Hematopoietic multipotent progenitor cell treated with erythropoietin and hydrocortisone succinate and interleukin-3 and kit ligand, for 17 days (in vitro differentiated cells): ENCODE data around the gene MEF2C.
A peak's percentile ranks its signal among the peaks of the same experiment; 100 is the strongest.
"Not testable (repeated sequence)": the region's sequence is repeated elsewhere in the genome, so short reads cannot be mapped to it uniquely, and the experiment has no call there.

ENCODE experiments used
- DNase-seq: peaks from one replicate; pipeline ENCODE4 v3.0.0-alpha.2; 2015; ENCODE audit warnings: low spot score

MEF2C gene

DNA sequence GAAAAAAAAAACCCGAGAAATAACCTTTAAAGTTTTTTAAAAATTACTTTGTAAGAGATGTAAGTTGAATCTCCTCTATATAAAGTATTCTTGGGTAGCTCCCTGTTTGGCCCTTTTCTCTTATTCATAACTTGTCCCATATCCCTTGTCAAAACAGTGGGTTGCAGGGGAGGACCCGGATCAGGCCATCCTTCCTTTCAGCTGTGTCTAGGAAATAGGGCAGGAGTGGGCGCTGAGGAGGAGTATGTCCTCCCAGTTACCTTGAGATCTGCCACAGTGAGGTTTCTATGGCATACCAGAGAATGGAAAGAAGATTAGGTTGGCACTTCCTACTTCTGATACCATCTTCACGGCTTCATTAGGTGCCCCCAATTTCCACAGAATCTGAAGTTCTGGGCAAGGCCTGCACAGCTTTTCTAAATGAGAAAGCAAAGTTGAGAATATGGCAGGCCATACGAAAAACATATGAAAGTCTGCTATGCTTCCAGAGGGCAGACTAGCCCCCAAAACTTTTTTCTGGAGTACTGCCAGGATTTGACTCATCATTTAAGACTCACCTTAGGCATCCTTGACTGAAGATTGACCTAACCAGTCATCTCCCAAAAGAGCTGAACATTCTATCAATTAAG is 20.3 kb downstream of the MEF2C start:
- no peak for DNase-seq

- DNase-seq: no peak
These were observed 21.8 kb downstream of the MEF2C start for GRCh38 chr5:88861231-88861630.

GRCh38 chr5:88860501-88860900 is 22.5 kb downstream of the MEF2C start:
- DNase-seq: no peak

DNA sequence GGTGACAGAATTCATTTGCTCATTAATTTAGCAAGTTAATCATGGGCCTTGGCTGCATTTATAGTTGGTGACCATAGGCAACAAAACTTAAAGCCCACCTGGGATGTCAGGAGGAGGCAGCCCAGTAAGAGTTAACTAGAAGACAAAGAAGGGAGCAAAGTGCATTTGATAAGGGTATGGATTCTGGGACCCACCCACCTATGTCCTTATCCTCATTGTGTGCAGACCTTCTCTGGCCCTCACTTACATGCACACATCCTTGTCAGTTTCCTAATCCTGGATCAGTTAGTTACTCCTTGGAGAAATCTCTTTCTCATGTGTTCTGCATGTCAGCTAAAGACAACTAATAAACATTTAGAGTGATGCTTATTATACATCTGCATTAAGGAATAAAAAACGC is 24.6 kb downstream of the MEF2C start:
- DNase-seq: no peak

GRCh38 chr5:88856381-88856780 is 26.6 kb downstream of the MEF2C start:
- DNase-seq: not testable (repeated sequence)

DNA sequence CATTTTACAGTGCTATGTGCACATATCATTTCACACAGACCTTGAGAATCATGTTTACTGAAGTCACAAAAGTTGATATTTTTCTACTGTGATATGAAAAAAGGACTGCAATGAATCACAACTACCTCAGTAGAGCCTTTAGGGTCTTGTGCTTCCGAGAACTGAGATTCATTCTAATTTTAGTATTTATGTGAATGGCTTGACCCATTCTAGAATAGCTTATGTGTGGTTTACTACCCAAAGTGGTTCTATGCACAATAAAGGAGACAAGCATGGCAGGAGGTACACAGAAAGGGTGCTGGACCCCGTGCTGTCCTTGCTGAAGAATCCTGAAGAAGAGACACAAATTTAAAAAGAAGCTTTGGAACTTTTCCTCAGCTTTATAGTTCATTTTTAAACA is 28.2 kb downstream of the MEF2C start:
- DNase-seq: no peak

GRCh38 chr5:88847420-88847819 is 35.6 kb downstream of the MEF2C start:
- no peak for DNase-seq

GRCh38 chr5:88846434-88846833 is 36.5 kb downstream of the MEF2C start:
- no peak for DNase-seq

DNA sequence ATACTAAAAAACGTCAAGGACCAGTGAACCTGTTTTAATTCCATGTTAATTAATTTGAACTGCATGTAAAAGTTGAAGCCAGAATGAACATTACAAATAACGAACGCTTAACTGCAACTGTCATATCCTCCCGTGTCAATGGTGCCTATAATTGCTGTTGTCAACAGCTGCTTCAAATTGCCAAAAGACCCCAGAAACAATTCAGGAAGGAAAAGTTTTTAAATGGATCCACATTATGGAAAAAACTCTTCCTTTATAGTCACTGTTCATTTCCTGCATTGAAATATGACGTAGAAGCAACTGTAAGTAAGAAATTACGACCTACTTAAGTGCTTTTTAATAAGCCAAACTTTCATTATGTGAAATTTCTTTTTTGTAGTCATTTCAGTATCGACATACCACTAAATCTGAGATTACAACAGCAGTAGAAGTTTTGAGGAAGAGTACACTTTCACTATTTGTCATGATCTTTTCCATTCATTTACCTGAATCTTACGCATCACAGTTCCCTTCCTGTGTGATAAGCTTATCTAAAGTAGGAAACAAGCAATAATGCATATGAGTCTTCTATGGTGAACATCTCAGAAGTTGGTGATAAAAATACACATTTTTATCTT is 37.8 kb downstream of the MEF2C start:
- no peak for DNase-seq

GRCh38 chr5:88842784-88843183 is 40.2 kb downstream of the MEF2C start:
- DNase-seq: no peak

DNA sequence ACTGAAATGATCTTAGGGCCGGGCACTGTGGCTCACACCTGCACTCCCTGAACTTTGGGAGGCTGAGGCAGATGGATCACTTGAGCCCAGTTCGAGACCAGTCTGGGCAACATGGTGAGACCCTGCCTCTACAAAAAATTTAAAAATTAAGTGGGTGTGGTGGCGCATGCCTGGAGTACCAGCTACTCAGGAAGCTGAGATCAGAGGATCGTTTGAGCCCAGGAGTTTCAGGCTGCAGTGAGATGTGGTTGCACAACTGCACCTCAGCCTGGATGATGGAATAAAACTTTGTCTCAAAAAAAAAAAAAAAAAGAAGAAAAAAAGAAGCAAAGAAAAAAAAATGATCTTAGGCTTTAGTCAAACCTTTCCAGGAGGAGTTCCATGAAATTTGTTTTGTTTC is 41.8 kb downstream of the MEF2C start:
- no peak for DNase-seq

- DNase-seq: no peak
These were observed 42.5 kb downstream of the MEF2C start for GRCh38 chr5:88840495-88840894.

DNA sequence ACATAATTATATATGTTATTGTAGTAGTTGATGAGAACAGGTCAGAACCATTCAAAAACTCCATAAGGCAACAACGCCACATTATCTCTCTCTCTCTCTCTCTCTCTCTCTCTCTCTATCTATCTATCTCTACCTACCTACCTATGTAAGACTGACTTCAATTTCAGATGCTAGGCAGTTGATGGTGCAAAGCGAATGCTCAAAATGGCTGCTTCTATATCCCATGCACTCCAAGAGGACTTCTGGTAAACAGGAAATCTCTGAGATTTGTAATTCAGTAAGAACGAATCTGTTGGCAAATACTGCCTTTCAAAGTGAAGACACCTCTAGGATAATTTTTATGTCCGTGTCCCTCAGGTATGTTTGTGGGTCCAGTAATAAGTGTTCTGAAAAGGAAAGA is 43.7 kb downstream of the MEF2C start:
- no peak for DNase-seq

DNA sequence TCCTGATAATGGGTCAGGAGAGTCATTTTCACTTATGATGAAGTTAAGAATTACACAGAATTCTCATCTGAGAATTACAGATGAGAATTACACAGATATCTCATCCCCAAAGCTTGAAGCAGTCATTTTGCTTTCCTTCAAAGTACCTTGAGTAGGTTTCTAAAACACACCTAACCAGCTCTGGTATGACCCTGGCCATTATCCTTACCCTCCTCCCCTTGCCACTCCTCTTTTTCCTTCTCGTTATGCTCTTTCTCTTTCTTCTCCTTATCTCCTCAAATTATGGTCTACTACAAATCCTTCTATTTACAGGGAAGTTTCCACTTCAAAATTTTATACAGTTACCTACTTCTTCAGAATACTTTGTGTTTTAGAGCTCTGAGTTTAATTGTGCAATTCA is 44.5 kb downstream of the MEF2C start:
- DNase-seq: no peak

DNA sequence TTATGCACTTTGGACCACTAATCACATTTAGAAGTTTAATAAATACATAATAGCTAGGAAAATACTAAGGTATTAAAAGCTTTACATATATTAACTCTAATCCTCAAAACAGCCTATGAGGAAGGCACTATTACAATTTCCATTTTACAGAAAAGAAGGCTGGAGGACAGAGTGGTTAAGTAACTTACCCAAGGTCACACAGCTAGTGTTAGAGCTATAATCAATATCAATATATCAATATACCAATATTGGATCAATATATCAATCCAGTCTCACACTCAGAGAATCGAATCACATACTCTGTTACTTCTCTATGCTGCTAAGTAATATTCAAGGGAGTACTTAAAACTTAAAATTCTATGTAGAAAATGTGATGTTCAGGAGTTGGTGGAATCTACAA is 45.2 kb downstream of the MEF2C start:
- DNase-seq: no peak

DNA sequence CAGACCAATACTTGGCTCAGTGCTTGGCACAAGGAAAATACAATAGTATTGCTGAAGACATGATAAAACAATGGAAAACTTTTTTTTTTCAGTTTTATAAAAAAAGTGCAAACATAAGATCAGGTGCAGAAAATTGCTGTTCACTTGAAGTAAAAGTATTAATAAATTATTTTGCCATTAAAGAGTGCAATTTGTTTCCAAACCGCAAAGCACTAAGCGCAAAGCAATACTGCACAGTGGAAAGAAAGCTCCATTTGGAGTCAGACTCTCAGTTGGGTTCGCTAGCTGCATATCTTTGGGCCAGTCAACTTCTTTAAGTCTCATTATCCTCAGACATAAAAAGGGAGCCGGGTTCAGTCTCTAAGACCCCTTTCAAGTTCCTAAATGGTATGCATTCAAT is 45.8 kb downstream of the MEF2C start:
- DNase-seq: no peak

- DNase-seq: peak; percentile 36
These were observed 46.7 kb downstream of the MEF2C start for GRCh38 chr5:88836195-88836838.

- DNase-seq: no peak
These were observed 48.5 kb downstream of the MEF2C start for GRCh38 chr5:88834499-88834898.

DNA sequence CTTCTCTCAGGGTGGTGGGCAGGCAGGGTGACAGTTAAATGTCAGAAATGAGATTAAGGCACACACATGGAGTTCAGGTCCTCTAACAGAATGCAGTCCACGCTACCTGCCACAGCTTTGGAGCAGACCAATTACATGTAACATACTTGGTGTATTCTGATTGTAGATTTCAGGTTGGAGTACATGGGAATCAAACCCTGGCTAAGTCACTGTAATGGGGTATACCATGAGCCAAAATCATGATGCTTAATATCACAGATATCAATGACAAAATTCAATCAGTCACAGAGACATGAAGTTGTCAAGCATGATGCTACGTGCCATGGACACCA is 48.9 kb downstream of the MEF2C start:
- no peak for DNase-seq

DNA sequence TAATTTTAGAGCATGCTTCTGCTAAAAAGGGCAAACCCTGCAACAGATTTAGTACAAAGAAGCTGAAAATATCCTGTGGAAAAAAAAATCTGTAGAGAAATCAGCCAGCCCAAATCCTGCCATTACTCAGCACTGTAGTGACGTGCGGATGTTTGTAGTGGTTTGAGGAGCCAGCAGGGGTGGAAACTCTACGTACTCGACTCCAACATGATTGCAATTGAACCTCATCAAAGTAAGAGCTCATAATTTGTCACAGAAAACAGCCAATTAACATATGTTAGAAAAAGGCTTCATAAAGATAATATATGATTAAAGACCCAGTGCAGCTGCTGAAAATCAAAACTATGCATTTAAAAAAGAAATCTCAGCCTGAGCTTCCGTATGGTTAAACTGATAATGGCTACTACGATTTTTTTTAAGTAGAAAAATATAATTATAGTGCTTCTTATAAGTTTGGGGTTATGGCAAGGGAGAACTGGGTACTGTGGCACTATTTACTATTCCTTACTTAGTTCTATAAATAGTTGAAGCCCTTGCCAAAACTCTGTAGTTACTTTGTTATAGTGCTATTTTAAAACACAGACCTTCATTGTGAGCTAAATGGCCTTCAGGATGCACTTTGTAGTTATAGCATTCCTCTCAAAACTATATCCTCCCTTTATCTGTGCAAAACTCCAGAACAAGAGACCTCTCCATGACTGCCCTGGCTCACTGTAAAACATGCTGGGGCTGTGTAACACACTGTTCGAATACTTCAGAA is 49.4 kb downstream of the MEF2C start:
- no peak for DNase-seq

- DNase-seq: no peak
These were observed 51.2 kb downstream of the MEF2C start for GRCh38 chr5:88831816-88832215.

- DNase-seq: no peak
These were observed 52.4 kb downstream of the MEF2C start for GRCh38 chr5:88830567-88830966.

DNA sequence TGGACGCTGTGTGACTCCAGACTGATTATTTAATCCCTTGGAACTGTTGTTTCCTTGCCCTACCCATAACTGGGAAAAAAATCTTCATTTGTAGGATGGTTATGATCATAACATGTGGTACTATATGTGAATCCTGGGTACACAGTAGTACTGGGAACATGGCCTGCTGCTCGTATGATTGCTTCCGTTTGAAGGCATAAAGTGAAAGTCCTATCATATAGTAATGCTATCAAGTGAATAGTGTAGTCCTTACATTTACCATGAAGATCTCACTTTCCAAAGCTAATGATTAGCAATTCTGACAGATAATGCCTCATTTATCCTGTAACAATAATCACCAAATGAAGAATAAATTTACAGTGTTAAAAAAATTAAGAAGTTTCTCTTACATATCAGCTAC is 53.2 kb downstream of the MEF2C start:
- no peak for DNase-seq
